GM19438 (cell line): ENCODE measurements around the gene ZSCAN9.

ENCODE experiments used
- ATAC-seq: cut with Tn5 transposase; IDR thresholded peaks from one replicate; pipeline ENCODE4 v1.9.1; 2021; ENCODE audit warnings: low read depth; ENCODE audit not compliant: unreplicated experiment

Gene ZSCAN9

GRCh38 chr6:28225056-28225834, at the start of gene ZSCAN9:
Gene ZSCAN9 (plus strand): TSS chr6:28225275. CDS start chr6:28227085, 1,810 bp downstream.
- peak; percentile 88 for ATAC-seq

GRCh38 chr6:28176373-28176772, 48.7 kb upstream of the ZSCAN9 start:
- ATAC-seq = no peak

- no peak for ATAC-seq
Measured at GRCh38 chr6:28182255-28182654, 42.8 kb upstream of the ZSCAN9 start.

GRCh38 chr6:28188111-28188979, 36.7 kb upstream of the ZSCAN9 start:
- no peak for ATAC-seq

- ATAC-seq = no peak
Measured at GRCh38 chr6:28200020-28200419, 25.1 kb upstream of the ZSCAN9 start.

- no peak for ATAC-seq
Measured at GRCh38 chr6:28203201-28203600, 21.9 kb upstream of the ZSCAN9 start.

GRCh38 chr6:28205879-28206278, 19.2 kb upstream of the ZSCAN9 start:
- ATAC-seq = no peak

- ATAC-seq = no peak
Measured at GRCh38 chr6:28206527-28206926, 18.5 kb upstream of the ZSCAN9 start.

DNA sequence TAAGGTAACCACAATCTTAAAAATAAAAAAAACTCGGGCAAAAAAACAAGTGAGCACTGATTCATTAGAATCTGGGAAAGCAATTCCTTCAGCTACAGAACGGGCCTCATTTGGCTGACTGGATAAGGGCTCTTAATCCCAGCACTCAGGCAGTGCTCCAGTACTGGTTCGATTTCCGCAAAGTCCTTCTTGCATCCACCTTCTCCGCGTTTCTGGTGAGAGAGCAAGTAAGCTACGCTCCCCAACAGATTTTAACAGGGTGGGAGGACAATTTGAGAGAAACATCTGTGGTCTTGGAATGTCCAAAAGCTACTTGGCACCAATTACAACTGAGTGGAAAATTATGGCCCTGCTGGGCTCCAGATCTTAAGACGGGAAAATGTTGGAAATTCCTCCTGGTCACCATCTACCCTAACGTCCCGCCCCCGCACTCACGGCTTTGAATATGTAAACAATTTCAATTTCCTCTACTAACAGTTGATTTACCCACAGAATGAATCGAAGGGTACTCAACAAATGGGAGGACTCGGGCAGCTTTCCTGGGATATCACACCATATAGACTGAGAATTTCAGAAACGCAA, 18.1 kb upstream of the ZSCAN9 start:
- no peak for ATAC-seq

GRCh38 chr6:28207510-28208110, 17.5 kb upstream of the ZSCAN9 start:
- peak; percentile 55 for ATAC-seq

DNA sequence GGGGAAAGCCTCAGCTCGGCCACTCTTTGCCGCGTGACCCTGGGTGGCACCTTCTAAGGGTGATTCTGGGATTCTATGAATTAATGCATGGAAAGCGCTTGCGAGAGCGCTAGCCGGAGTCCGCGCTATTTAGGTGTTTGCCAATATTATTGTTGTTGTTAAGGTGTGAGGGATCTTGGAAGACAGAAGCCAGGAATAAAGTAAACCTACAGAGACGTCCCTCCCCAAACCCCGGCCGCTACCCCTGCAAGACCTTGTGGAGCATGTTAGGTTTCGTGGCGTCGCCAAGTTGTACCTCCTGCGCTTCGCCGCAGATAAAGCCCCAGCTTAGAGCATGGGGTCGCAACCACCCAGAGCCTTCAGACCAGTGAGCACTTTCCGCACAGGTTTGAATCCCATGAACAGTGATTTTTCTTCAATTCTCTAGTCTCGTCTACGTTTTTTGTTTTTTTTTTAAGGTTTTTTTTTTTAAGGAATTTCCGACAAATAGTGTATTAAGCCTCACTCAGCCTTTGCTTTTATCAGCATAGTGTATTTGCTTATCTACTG, 16.9 kb upstream of the ZSCAN9 start:
- no peak for ATAC-seq

DNA sequence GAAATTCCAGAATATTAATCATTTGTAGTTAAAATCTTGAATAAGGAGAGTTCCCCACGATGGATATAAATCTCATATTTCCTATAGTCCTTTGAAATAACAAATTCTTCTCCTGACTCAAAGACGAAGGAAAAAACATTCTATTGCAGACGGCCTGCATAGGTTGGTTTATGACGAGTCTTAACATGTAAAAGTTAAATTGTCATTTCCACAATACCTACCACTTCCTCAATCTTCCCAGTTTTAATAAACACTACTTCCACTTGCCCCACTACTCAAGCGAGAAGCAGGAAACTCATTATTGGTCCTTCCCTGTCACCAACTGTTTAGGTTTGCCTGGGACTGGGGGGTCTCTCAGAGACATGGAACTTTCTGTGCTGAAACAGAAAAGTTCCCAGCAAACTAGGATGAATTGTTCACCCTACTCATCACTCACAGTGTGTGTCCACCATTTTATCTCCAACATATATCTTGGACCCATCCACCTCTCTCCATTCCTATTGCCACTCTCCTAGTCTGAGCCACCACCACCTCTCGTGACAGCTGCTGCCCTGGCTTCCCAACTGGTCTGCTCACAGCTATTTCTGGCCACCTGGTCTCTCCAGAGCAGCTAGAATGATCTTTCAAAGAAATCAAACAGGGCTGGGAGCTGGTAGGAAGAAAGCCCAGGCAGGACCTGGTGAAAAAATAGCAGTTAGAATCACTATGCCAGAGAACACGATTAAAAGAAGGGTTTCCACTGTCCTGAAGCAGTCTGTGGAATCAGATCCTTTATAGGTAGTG, 15.1 kb upstream of the ZSCAN9 start:
- ATAC-seq = no peak

DNA sequence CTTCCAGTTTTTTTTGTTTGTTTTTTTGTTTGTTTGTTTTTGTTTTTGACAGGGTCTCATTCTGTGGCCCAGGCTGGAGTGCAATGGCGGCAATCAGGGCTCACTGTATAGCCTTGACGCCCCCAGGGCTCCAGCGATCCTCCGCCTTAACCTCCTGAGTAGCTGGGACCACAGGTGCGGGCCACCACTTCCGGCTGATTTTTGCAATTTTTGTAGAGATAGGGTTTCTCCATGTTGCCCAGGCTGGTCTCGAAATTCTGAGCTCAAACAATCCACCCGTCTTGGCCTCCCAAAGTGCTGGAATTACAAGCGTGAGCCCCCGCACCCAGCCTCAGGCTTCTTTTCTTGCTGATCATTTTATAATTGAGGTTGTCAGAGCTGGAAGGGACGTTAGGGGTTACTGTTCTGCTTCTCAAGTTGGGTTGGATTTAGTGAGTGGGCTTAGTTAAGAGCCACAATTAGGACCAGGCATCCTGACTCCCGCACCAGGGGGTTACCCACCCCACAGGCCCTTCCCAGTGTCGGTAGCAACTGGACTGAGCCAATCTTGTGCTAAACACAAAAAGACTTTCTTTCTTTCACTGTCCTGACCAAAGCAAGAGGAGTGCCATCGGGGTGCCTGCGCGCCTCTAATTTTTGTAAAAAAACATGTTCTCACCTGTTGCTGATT, 13.1 kb upstream of the ZSCAN9 start:
- ATAC-seq = no peak

- no peak for ATAC-seq
Measured at GRCh38 chr6:28212510-28213212, 12.4 kb upstream of the ZSCAN9 start.

- ATAC-seq = no peak
Measured at GRCh38 chr6:28213213-28213523, 11.9 kb upstream of the ZSCAN9 start.

DNA sequence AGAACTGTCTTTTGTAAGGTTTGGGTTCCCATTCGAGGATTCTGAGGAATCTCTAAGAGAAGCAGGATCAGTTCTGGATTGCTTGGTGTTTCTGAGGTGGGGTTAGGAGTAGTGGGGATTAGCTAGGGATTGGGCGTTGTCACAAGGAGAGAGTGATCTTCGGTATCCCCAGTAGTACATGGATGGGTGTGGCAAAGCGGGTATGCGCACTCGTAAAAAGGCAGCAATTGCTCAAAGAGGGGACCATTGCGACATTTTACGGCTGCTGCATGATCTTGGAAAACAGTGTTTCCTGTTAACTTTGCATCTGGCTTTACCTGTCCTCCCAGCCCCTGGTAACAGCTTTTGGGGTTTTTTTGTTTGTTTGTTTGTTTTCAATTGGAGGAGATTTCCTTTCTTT, 9.7 kb upstream of the ZSCAN9 start:
- no peak for ATAC-seq

GRCh38 chr6:28217890-28218289, 7.2 kb upstream of the ZSCAN9 start:
- ATAC-seq = no peak

DNA sequence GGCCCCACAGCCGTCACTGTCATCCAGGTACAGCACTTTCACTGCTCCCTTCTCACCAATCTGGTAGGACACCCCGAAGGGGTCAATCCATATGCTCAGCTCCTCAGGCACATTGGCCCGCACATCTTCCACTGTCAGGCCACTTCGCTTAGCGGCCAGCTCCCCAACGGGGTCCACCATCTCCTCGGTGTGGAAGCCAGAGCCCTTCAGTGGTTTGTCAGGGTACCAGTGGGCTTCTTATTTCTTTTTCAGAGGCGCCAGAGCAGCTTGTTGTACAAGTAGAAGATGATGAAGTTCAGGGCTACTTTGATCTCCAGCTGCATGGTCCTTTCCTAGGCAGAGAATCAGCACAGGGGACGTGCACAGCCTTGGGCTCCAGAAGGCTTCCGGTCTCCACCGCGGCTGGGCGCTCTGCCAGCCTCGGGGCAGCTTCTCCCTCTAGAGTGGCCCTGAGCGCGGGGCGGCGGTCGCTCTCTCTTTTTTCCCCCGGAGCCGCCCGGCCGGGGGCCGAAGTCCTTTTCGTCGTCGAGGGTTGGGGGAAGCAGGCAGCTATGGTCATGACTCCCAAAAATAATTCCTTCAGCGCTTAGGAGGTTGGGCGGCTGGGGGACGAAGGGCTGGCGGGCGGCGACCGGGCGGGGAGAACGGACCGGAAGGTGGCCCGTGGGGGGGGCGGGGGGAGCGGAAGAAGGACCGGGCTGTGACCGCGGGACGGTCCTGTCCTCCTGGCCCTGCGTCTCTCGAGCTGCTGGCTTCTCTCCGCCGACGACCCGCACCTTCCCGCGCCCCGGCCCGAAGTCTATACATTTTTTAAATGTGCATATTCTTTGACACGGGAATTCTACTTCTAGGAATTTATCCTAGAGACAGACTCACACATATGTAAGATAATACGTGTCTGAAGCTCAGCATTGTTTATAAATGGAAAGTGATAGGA, 6.5 kb upstream of the ZSCAN9 start:
- ATAC-seq = peak; percentile 64
